Left renal pelvis (tissue), 4 donors: ENCODE data around the gene SH3RF3. TPM values are rescaled to one million over a fixed set of nuclear protein-coding genes. Genes with fewer than 3 reads are reported as not detected.

Experiments
- DNase-seq, 4 donors: peaks; one replicate each; pipeline ENCODE4 v3.0.0-alpha.2; 2013; ENCODE audit warnings: low read depth in 4 of 4, low spot score in 3 of 4
- polyA plus RNA-seq, 4 donors: library from polyadenylated mRNA; unstranded; fragments of 120-200 nt; gene quantifications; one replicate each; pipeline ENCODE4 v1.2.1, GENCODE V29; 2013; ENCODE audit not compliant: insufficient read length in 4 of 4

The SH3RF3 gene
- polyA plus RNA-seq, 4 donors = 4.7 to 5.5 (median 5.2) TPM

DNA sequence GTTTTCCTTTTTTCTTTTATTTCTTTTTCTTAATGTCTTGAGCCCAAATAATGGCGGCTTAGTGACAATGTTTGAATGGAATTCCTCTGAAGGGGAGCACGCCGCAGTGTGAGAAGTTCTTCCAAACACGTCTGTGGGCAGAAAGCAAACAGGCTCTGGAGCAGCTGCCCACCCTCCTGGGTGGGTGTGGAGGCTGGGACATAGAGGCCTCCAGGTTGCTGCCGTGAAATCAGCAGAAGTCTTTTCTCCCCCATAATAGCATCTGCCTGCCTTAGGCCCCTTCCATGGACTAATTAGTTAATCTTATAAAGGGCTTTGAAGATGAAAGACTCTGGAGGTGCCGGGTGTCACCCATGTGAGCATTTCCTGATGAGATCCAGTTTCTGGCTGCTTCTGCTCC is 213.9 kb downstream of the SH3RF3 start:
- no peak for DNase-seq

DNA sequence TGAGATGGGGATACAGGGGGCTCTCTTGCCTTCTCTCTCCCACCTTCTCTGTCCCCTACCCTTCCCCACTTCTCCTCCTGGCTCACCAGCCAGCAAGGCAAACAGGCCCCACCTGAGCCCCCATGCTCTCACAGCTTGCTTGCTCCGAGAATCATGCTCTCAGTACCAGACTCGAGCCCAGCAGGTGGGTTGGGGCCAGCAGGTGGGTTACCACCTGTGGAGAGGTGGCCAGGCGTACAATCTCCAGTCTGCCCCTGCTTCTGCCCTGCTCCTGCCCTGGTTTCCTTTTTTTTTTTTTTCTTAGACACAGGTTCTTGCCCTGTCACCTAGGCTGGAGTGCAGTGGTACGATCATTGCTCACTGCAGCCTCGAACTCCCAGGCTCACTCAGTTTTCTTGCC is 214.5 kb downstream of the SH3RF3 start:
- DNase-seq = no peak

DNA sequence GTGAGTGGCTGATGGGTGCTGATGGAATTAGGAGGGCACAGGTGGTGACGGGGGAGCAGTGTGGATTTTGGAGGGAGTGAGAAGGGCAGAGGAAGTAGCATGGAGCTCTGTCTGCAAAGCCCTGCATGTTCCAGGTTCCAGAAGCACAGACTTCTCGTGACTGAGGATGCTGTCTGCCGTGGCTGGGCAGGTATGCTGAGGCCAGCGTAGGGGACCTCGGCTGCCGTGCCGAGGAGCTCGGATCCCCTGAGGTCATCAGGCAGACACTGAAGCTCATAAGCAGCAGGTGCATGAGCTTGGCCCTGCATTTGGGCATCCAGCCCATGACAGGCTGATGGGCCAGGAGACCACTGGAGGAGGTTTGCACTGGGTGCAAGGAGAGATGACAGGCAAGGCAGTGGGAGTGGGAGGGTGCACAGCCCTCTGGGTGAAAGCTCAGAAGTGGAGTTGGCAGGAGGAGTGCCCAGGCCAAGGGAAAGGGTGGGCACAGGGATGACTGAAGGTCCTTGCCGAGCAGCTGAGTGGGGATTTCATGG is 215.3 kb downstream of the SH3RF3 start:
- no peak for DNase-seq

DNA sequence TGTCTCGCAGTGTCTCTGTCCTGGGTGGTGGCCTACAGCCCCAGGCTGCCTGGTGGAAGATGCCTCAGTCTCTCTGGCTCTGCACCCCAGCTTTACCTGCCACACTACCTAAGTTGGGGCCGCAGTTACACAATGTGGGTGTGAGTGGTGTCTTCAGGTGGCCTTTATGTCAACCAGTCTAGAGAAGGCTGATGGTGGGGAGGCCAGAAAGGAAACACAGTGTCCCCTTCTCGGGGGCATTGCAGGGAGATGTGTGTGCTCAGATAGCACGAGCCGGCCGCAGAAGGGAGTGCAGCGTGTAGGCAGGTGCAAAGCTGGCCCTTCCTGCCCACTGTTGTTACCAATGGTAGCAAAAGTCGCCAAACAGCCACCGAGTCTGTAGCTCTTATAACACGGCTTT is 216.1 kb downstream of the SH3RF3 start:
- DNase-seq = no peak

DNA sequence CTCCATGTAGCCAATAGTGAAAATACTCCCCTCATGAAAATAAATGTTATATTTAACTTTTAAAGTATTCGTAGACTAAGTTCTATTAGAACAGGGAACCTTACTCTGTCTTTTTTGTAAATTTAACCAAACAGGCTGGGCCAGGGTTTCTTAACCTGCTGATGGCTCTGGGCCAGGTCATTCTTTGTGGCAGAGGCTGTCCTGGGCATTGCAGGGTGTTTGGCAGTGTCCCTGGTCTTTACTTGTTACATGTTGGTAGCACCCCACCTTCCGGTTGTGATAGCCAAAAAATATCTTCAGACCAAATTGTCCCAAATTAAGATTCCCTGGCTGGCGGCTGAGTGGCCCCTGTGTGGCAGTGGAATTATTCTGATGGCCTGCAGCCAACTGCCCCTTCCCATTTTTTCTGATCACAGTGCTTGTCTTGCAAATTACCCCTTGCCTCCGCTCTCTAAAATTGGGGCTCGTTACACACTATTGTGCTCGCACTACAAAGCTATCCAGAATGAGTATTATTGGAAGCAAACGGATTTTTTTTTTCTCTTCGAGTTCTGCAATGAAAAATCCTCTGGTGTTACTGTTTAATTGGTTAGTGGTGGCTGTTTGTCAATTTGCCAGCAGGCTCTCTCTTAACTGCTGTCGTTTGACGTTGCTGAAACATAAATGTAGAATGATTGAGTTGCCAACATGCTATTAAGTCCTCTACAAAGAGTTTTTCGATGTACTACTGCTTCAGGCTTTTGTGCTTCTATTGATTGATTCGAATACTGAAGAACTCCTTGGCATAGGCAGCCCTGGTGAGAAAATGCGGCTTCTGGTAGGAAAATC is 216.9 kb downstream of the SH3RF3 start:
- no peak for DNase-seq

DNA sequence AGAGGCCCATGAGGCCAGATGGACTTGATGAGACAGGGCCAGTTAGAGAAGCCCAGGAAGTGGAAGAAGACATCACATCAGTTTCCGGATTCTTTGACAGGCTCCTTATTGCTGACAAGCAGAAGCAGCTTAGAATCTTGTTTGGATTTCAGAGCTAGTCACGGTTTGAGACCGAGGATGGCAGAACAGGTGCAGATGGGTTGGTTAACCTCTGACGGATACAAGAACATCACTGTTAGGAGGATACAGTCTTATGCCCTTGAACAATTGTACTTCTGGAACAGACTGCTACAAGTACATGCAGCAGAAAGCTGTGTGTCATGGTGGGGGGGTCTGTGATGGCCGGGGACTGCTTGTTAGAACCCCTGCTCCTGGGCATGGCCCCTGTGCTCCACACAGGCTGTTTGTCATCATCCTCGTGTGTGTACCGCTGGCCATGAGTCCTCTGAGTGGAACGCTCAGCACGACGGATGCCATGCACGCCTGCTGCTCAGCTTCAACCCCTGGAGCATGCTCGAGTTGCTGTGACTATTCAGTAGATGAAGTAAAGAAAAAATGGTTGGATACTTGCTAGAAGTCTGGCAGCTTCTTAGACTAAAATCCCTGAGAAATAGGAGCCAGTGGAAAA is 217.7 kb downstream of the SH3RF3 start:
- DNase-seq = no peak

DNA sequence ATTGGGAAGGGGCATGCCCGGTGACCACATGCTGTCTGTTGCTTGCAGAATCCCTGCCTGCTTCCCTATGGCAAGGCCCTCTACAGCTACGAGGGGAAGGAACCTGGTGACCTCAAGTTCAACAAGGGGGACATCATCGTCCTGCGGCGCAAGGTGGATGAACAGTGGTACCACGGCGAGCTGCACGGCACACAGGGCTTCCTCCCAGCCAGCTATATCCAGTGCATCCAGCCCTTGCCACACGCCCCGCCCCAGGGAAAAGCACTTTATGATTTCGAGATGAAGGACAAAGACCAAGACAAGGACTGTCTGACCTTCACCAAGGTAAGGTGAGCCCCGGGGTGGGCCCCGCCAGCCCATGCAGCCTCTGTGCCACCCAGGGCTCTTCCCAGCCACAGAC is 218.6 kb downstream of the SH3RF3 start:
- no peak for DNase-seq

DNA sequence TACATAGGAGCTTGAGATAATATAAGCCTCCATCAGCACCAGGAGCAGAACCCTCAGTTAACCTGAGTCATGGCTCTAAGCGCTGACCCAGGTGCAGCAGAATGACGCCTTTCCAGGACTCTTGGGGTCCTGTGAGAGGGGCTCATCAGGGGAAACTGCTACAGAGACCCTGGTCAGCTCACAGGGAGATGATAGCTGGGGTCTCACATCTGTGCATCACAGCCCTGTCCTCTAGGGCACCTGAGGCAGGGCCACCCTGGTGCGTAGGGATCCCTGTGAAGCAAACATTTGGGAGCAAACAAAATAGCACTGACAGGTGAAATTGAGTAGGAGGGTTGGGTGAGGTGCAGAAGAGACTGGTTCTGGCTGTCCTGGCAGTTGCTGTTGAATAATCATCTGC is 219.2 kb downstream of the SH3RF3 start:
- DNase-seq = no peak

DNA sequence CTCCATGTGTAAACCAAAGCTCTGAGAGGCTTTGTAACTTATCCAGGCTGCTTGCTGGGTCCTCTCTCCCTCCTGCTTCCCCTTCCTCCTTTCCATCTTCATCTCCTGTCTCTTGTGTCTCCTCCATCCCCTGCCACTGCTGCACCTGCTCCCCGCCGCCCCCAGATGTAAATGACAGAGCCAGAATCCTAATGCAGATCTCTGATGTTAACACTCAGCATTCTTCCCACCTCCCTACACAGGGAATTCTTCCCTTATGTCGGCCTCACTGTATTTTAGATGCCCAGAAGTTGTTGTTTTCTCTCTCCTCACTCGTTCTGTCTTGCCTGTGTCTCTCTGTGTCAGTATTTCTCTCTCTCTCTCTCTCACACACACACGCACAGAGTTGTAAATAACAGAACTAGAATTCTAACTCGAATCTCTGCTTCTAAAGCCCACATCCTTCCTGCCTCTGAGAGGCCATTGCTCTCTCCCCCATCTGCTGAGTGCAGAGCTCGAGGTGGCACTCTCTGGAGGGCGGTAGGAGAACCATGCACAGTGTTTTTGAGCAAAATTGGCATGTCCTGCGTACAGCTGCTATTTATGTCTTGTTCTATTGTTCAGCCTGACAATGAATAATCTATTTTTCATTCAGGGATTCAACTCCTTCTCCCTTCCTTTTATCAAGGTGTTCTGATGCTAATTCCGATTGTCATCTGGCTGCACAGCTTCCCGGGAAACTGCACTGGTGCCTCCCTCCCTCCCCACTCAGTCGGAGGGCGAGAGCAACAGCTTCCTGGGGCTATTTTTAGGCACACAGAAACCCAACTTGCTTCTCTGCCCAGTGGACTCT is 219.9 kb downstream of the SH3RF3 start:
- no peak for DNase-seq

DNA sequence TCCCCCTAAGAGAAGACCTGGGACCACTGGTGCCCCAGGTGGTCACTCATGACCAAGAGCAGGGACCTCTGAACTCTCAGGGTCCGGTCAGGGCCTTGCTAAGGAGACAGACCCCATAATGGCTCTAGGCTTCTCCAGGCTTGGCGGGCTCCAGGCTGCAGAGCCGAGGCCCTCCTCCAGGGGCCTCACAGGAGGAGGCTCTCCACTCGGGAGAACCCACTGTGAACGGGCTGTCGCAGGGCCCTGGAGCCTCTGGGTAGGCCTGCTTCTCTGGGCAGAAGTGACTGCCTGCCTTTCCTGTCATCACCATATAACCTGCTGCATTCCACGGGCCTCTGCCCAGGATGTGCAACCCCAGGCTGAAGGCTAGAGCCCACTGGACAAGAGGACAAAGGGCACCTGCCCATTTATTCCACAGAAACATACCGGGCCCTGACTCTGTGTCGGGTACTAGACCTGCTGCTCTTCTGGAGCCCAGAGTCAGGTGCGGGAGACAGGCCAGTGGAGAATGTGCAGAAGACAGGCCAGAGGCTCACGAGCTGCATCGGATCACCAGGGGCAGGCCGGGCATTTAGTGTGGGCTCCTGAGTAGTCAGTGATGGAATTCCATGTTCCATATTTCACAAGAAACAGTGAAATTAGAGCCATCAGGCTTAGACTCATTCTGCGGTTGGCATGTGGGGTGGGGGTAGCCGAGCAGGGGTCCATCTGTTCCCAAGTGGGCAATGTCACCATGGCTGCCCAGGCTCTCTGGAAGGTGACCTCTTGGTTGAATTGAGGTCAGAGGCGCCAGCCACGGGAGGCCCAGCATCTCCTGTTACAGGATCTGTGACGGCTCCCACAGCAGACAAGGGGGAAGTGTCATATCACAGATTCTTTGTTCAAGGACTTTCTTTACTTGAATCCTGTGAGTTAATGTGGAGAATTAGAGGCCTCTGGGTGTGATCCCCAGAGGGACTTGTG is 220.8 kb downstream of the SH3RF3 start:
- DNase-seq = no peak

DNA sequence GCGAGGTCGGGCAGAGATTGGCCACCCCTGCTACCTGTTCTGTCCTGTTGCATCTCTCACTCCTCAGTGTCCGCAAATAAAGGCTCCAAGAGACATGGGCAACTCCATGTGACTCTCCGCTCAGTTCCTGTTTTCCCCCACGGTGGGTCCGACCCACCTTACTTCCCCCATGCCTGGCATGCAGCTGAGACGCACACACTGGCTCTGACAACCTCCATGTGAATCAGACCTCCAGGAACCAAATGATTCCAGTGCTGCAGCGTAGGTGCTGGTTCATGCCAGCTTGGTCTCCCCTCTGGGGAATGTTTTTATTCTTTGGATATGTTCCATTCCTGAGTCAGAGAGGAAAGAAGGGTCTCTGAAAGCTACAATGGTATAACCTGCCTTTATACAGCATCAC is 221.5 kb downstream of the SH3RF3 start:
- DNase-seq = no peak

DNA sequence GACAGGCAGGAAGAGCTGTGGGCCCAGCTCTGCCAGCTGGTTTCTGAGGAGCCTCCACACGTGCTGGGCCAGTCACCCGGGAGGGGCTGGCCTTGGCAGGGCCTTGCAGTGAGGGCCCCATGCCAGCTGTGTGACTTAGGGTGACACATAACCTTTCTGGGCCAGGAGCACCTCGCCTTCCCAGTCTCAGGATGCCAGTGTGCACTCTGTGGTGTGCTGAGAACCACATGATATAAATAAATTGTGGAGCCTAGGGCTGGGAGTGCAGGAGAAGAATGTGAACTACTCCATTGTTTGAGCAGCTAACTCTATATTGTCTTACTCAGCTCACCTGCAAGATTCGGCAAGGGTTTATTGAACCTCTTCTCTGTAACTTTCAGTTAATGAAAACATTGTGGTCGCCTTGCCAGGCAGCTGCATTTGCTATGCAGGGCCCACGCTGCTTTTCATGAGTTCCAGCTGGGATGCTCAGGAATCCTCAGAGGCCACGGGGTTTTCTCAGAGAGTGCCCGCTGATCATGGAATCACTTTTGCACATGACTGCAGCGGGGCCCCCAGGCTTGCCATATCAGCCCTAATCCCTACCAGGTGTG is 222.3 kb downstream of the SH3RF3 start:
- DNase-seq = no peak

DNA sequence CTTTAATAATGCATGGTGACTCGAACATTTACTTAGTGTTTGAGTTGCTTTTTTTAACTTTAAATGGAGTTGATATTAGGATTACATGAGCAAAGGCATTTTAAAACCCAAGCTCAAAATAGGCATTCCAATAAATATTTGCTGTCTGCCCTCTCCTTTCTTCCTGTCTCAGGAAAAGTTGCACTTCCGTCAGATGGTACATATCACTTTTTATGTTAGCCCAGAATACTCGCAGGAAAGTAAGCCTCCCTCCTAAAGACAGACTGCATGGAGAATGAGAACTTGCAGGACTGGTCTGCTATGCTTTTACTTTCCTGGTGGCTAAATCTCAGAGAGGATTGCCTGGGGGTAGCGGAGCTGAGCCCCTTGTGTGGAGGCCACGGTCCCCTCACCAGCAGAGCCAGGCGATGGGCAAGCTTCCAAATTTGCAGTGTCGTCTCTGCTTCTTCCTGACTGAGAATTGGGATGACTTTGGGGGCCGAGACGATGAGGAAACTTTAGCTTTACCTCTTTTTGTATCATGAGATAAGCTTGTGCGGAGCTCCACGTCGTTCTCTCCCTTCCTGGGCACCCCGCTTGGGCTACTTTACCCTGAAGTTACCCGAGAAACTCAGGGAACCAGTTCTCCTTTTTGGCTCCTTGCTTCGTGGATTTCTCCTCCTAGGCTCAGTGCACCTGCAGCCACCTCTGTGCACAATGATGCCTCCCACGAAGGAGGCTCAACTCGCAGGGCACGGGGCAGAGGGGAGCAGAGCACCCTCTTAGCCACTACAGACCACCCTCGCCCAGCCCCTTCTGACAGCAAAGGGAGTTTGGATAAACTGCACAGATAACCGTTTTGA is 223.3 kb downstream of the SH3RF3 start:
- DNase-seq = no peak

DNA sequence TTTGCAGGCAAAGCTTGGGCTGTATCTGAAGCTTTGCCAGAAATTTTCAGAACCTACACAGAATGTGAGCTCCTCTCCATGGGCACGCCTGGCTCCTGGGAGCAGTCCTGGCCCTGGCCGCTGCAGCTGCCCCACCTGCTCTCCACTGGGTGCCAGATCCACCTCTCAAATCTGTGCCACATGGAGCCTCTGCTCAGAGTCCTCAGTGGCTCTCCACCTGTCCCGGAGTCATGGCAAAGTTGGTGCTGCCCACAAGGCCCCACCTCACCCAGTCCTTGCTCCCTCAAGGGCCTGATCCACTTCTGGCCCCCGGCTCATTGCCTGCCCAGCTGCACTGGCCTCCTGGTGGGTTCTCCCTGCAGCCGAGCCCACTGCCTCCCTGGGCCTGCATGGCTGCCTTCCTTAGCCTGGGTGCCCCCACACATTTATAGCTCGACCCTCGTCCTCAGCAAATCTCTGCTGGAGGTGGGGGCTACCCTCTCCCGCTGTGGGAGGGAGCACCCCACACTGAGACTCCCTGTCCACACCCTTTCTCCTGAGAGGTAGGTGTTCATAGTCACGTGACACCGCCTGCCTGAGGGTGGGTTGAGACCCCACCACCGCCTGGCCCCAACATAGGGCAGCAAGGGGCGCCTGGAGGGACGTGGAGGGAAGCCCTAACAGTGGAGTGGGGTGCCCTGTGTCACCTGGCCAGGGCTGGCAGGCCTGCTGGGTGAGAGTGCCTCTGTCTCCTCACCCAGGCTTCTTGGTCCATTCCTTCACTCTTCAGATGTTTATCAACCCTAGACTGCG is 224.1 kb downstream of the SH3RF3 start:
- no peak for DNase-seq

DNA sequence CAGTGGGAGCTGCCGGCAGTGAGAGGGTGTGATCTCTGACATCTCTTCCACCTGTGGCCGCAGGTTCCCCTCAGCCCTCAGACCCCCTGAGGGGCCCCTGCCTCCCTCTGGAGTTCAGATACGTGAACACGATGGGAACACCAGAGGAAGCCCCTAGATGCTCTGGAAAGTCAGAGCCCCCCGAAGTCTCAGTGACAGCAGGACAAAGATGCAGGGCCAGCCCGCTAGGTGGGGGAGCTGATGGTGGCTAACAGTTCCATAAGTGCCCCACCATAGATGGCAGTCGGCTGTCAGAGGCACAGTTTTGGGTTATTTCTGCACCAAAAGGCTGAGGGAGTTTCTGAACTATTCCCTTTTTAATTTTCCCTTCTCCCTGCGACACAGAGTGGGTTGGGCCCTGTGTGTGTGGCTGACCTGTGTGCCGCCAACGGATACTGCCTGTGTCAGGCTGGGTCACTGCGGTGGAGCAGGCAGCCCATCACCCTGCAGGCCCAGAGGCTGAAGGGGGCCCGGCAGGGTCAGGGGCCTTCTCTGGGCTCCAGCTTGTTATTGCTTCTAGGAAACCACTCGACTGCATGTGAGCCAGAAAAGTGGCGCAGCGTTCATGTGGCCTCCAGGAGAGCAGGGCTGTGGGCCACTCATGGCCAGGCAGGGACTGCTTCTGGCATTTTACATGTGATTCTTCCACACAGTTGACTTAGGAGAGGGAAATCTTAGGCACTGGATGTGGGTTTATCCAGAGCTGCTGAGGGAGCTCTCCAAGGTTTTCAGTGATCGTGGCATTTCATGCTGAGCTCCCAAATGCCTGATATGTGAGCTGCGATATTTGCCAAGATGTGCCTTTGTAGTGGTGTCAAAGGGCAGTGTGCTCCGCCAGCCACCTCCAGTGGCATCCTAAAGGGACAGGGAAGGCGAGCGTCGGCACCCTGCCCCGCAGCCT is 225.1 kb downstream of the SH3RF3 start:
- DNase-seq = no peak

DNA sequence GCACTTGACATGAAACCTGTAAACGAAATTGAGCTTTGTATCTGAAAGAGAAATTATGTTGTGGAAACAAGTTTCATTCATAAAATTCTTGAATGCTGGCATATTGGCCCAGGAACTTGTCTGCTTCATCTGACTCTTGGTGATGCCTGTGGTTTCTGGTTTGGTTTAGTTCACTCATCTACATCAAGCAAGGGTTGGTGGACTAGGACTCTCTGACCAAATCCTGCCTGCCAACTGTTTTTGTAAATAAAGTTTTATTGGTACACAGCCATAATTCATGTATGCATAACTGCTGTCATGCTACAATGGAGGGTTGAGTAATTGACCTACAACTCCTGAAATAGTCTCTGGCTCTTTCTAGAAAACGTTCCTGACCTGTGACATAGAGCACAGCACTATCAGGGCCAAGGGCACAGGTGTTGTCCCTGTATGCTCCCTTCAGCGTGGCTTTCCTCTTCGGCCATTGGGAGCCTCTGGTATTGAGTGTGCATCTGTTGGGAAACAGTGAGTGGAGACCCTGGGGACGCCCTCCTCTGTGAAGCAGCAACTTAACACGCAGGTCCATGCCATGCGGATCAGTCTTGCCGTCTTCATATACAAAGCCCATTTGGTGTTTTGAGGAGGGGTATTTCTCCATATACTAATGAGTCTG is 226.3 kb downstream of the SH3RF3 start:
- no peak for DNase-seq
